ENCODE measurements around the gene ZNRF2.

DNA sequence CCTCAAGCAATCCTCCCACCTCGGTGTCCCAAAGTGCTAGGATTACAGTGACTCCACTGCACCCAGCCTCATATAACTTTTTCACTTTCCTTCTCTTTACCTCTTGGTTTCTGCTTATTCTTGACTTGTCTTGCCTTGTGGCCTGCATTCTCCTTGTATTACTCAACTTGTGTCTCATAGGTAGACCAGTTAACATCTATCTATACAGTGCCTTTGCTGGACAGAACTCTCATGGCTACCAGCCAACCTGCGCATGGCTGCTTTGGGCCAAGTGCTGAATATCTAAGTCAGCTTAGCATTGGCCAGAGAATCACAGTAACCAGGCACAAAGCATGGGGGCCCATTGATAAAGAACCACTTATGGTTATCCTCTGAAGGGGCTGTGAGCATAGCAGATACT, 42.6 kb upstream of the ZNRF2 start:
- TF ChIP-seq, protein P1, sequence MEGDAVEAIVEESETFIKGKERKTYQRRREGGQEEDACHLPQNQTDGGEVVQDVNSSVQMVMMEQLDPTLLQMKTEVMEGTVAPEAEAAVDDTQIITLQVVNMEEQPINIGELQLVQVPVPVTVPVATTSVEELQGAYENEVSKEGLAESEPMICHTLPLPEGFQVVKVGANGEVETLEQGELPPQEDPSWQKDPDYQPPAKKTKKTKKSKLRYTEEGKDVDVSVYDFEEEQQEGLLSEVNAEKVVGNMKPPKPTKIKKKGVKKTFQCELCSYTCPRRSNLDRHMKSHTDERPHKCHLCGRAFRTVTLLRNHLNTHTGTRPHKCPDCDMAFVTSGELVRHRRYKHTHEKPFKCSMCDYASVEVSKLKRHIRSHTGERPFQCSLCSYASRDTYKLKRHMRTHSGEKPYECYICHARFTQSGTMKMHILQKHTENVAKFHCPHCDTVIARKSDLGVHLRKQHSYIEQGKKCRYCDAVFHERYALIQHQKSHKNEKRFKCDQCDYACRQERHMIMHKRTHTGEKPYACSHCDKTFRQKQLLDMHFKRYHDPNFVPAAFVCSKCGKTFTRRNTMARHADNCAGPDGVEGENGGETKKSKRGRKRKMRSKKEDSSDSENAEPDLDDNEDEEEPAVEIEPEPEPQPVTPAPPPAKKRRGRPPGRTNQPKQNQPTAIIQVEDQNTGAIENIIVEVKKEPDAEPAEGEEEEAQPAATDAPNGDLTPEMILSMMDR (IDR thresholded peaks at IDR 0.05): no peak
- TF ChIP-seq TAF1 (IDR thresholded peaks at IDR 0.05; ENCODE audit: borderline replicate concordance, low read depth, low read length) (no peak), GABPA (IDR thresholded peaks at IDR 0.05; ENCODE audit: low read depth) (no peak), MXI1 (IDR thresholded peaks at IDR 0.05; ENCODE audit: low read depth, low read length) (no peak), SIN3A (IDR thresholded peaks at IDR 0.05; ENCODE audit: borderline replicate concordance, low read depth, low read length) (no peak), RAD21 (IDR thresholded peaks at IDR 0.05; ENCODE audit: low read length) (no peak), SMC3 (IDR thresholded peaks at IDR 0.05; ENCODE audit: low read depth, low read length) (no peak), FOXJ3 (CRISPR knock-in tag; IDR thresholded peaks at IDR 0.05) (no peak), EP300 (IDR thresholded peaks at IDR 0.05; ENCODE audit: borderline replicate concordance in 1 of 2, low read depth in 1 of 2, low read length in 1 of 2) (no peak)
- TF ChIP-seq, protein P2, sequence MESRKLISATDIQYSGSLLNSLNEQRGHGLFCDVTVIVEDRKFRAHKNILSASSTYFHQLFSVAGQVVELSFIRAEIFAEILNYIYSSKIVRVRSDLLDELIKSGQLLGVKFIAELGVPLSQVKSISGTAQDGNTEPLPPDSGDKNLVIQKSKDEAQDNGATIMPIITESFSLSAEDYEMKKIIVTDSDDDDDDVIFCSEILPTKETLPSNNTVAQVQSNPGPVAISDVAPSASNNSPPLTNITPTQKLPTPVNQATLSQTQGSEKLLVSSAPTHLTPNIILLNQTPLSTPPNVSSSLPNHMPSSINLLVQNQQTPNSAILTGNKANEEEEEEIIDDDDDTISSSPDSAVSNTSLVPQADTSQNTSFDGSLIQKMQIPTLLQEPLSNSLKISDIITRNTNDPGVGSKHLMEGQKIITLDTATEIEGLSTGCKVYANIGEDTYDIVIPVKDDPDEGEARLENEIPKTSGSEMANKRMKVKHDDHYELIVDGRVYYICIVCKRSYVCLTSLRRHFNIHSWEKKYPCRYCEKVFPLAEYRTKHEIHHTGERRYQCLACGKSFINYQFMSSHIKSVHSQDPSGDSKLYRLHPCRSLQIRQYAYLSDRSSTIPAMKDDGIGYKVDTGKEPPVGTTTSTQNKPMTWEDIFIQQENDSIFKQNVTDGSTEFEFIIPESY (IDR thresholded peaks at IDR 0.05; ENCODE audit: borderline replicate concordance, low read depth): no peak
- TF ChIP-seq, protein P3, sequence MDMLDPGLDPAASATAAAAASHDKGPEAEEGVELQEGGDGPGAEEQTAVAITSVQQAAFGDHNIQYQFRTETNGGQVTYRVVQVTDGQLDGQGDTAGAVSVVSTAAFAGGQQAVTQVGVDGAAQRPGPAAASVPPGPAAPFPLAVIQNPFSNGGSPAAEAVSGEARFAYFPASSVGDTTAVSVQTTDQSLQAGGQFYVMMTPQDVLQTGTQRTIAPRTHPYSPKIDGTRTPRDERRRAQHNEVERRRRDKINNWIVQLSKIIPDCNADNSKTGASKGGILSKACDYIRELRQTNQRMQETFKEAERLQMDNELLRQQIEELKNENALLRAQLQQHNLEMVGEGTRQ (IDR thresholded peaks at IDR 0.05; ENCODE audit: borderline replicate concordance, low read depth, low read length): no peak
- TF ChIP-seq, protein P4, sequence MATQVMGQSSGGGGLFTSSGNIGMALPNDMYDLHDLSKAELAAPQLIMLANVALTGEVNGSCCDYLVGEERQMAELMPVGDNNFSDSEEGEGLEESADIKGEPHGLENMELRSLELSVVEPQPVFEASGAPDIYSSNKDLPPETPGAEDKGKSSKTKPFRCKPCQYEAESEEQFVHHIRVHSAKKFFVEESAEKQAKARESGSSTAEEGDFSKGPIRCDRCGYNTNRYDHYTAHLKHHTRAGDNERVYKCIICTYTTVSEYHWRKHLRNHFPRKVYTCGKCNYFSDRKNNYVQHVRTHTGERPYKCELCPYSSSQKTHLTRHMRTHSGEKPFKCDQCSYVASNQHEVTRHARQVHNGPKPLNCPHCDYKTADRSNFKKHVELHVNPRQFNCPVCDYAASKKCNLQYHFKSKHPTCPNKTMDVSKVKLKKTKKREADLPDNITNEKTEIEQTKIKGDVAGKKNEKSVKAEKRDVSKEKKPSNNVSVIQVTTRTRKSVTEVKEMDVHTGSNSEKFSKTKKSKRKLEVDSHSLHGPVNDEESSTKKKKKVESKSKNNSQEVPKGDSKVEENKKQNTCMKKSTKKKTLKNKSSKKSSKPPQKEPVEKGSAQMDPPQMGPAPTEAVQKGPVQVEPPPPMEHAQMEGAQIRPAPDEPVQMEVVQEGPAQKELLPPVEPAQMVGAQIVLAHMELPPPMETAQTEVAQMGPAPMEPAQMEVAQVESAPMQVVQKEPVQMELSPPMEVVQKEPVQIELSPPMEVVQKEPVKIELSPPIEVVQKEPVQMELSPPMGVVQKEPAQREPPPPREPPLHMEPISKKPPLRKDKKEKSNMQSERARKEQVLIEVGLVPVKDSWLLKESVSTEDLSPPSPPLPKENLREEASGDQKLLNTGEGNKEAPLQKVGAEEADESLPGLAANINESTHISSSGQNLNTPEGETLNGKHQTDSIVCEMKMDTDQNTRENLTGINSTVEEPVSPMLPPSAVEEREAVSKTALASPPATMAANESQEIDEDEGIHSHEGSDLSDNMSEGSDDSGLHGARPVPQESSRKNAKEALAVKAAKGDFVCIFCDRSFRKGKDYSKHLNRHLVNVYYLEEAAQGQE (IDR thresholded peaks at IDR 0.05; ENCODE audit: low read depth, low read length): peak; percentile 88
- TF ChIP-seq, protein P5, sequence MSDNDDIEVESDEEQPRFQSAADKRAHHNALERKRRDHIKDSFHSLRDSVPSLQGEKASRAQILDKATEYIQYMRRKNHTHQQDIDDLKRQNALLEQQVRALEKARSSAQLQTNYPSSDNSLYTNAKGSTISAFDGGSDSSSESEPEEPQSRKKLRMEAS (IDR thresholded peaks at IDR 0.05; ENCODE audit: low read depth): no peak
